AG04449 (cell line): Measurements from ENCODE around the gene TMEM182.

Experiments
- CTCF ChIA-PET: fragments of 350-600 bp; formaldehyde crosslinking; extraction: SDS; loops from one replicate; lab custom pipeline; 2021; ENCODE audit warnings: antibody characterized with exemption; lab: Yijun Ruan, JAX
- POLR2A ChIA-PET: fragments of 400-600, 350-600 bp; formaldehyde crosslinking; extraction: SDS; loops from one replicate; lab custom pipeline; 2020; ENCODE audit warnings: antibody characterized with exemption, inconsistent platforms; lab: Yijun Ruan, JAX
- DNase-seq: peaks from one replicate; pipeline ENCODE4 v3.0.0-alpha.2; 2010; ENCODE audit warnings: low read depth, low spot score
- H3K4me3 ChIP-seq: 2 replicates; pipeline ENCODE4 v1.5.1; 2011; ENCODE audit warnings: low read depth, mild to moderate bottlenecking, control low read depth, low read length
- TF ChIP-seq, protein P1 (sequence below): IDR thresholded peaks from one replicate; pipeline ENCODE4 v1.5.1; 2011; ENCODE audit warnings: mild to moderate bottlenecking, moderate library complexity, low read length, control low read depth, inconsistent platforms; ENCODE audit not compliant: insufficient read depth; ENCODE audit errors: missing control alignments

TMEM182 gene

DNA sequence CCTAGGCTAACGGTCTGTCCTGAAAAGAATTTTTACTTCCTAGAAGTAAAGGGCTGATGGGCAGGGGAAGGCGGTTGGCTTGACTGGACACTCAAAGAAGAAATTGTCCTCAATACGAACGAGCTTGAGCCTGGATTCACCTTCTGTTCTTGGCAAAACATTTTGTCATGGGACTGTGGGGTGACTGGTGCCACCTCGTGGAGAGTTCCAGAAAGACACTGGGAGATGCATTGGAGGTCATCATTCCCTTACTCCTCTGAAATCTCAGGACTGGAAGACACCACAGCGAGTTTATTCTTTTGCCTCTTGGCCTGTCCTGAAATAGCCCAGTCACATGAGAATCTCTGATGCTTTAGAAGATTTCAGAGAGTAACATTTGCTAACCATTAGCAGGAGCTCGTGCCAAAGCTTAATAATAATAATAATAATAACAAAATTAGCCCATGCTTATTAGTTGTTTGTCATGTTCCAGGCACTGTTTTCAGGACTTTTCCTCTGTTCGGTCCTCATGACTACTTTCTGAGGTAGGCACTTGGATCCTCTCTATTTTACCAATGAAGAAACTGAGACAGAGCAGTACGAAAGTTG lies 44.5 kb downstream of the TMEM182 start:
- ChIA-PET POLR2A (no interaction called here), CTCF (interaction anchor here (1.0 to 14.8 kb wide), 13 partner anchors 8 to 333 kb away, joined by 3 to 125 read pairs (median 5); partner anchors contain the start of genes SLC9A4 and TMEM182)
- peak; percentile 12 for DNase-seq
- TF ChIP-seq, protein P1, sequence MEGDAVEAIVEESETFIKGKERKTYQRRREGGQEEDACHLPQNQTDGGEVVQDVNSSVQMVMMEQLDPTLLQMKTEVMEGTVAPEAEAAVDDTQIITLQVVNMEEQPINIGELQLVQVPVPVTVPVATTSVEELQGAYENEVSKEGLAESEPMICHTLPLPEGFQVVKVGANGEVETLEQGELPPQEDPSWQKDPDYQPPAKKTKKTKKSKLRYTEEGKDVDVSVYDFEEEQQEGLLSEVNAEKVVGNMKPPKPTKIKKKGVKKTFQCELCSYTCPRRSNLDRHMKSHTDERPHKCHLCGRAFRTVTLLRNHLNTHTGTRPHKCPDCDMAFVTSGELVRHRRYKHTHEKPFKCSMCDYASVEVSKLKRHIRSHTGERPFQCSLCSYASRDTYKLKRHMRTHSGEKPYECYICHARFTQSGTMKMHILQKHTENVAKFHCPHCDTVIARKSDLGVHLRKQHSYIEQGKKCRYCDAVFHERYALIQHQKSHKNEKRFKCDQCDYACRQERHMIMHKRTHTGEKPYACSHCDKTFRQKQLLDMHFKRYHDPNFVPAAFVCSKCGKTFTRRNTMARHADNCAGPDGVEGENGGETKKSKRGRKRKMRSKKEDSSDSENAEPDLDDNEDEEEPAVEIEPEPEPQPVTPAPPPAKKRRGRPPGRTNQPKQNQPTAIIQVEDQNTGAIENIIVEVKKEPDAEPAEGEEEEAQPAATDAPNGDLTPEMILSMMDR = peak; percentile 88
- H3K4me3 ChIP-seq = no peak overlapping the region

DNA sequence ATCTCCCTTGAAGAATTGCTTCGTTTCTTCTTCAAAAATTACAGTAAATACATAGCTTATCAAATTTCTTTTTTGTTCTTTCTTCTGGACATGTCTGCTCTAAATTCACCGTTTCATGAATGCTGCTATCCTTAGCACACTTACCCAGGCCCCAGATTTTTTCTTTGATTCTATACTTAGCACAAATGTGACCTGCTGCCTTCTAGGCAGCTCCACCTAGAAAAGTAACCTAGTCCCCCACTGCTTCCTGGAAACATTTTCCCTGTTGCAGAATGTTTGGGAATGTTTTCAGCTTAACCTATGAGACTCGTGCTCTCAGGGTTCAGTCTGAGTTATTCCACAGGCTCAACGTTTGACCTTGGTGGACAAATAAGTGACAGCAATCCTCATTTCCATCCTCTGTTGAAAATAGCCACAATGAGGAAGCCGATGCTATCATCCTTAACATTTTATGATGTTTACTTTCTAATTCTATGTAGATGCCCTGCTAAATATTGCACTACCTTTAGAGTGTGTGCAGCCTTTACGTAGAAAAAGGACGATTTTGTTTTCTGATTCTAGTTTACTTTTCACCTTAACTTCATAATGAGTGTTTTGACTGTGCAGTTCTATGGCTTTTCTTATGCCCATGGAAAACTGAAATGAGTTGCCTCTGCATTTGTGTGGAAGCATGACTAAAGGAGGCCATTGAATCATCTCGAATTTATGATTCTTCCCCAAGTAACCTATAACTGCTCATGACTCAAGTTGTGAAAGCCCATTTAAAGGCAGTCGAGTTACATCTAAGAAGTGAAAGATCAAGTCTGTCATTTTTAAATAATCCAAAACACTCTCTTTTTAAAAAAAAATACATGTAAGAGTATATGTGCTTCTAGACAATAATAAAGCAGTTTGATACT lies 47.7 kb downstream of the TMEM182 start:
- no peak for DNase-seq
- H3K4me3 ChIP-seq = no peak overlapping the region
- POLR2A ChIA-PET = no interaction called here
- CTCF ChIA-PET = interaction anchor here (0.6 to 14.8 kb wide), 2 partner anchors 14 to 57 kb away, joined by 3 to 125 read pairs; no protein-coding TSS in a partner anchor
- TF ChIP-seq, protein P1 = no peak

DNA sequence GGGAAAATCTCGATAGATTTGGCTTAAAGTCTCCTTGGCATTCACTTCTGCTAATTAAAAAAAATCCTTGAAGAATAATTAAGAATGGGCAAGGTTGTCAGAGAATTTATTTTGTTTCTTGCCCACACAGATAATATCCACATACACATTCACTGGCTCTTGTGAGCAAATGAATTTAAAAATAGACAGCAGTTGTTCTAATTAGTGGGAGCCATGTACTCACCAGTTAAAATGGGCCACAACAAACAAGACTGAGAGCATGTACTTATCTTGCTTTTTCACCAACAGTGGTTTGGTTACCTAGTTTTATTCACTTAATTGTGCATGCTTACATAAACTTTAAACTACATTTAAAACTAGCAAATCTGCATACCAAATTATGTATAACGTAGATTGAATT lies 53.5 kb downstream of the TMEM182 start:
- DNase-seq = no peak
- no peak overlapping the region for H3K4me3 ChIP-seq
- ChIA-PET CTCF (interaction anchor here (1.5 kb wide), 1 partner anchor 10 kb away, joined by 7 read pairs; no protein-coding TSS in a partner anchor), POLR2A (no interaction called here)
- TF ChIP-seq, protein P1 = no peak

GRCh38 chr2:102826904-102827303 lies 65.1 kb downstream of the TMEM182 start:
- TF ChIP-seq, protein P1 = no peak
- no peak for DNase-seq
- no peak overlapping the region for H3K4me3 ChIP-seq
- ChIA-PET CTCF (interaction anchor here (1.5 to 2.0 kb wide), 2 partner anchors 13 to 15 kb away, joined by 5 to 8 read pairs; no protein-coding TSS in a partner anchor), POLR2A (no interaction called here)

GRCh38 chr2:102832789-102833188 lies 71.0 kb downstream of the TMEM182 start:
- CTCF ChIA-PET = interaction anchor here (2.4 kb wide), 1 partner anchor 8 kb away, joined by 13 read pairs; no protein-coding TSS in a partner anchor
- TF ChIP-seq, protein P1 = no peak
- POLR2A ChIA-PET = no interaction called here
- H3K4me3 ChIP-seq = no peak overlapping the region
- DNase-seq = no peak
